CD14-positive monocyte (primary cell): Measurements from ENCODE around the gene TBL3. TPM values are rescaled to one million over a fixed set of nuclear protein-coding genes. Genes with fewer than 3 reads are reported as not detected.

ENCODE experiments used
- DNase-seq, 3 donors: peaks; one replicate each; pipeline ENCODE4 v3.0.0-alpha.2; 2011 to 2022
- H2AFZ ChIP-seq: 2 replicates; pipeline ENCODE4 v1.6.0; 2012; ENCODE audit warnings: mild to moderate bottlenecking, low read depth, low read length, inconsistent platforms; ENCODE audit not compliant: insufficient read depth, poor library complexity, severe bottlenecking
- H3K27ac ChIP-seq, 2 donors: 1 replicate in 1 of 2; 2 replicates in 1 of 2; pipeline ENCODE4 v1.5.1; 2012 to 2013; ENCODE audit warnings: low read length in 2 of 2, control low read depth in 1 of 2, inconsistent platforms in 1 of 2, low read depth in 1 of 2, mild to moderate bottlenecking in 1 of 2
- H3K27me3 ChIP-seq, 2 donors: one replicate each; pipeline versions ENCODE4 v1.6.0 to v1.6.1; 2011 to 2013; ENCODE audit warnings: low read length in 2 of 2; ENCODE audit not compliant: control insufficient read depth in 2 of 2, insufficient read depth in 2 of 2
- H3K36me3 ChIP-seq, 2 donors: replicated peaks in 1 of 2; 1 replicate in 1 of 2; 2 replicates in 1 of 2; pipeline versions ENCODE4 v1.5.1 to v1.6.1; 2012 to 2013; ENCODE audit warnings: low read length in 2 of 2, control low read depth in 1 of 2, inconsistent platforms in 1 of 2, mild to moderate bottlenecking in 1 of 2; ENCODE audit not compliant: insufficient read depth in 2 of 2, control insufficient read depth in 1 of 2
- H3K4me1 ChIP-seq, 2 donors: 1 replicate in 1 of 2; 2 replicates in 1 of 2; pipeline versions ENCODE4 v1.5.1 to v1.6.1; 2012 to 2013; ENCODE audit warnings: low read length in 2 of 2, control low read depth in 1 of 2, inconsistent platforms in 1 of 2, mild to moderate bottlenecking in 1 of 2, moderate library complexity in 1 of 2; ENCODE audit not compliant: insufficient read depth in 2 of 2, control insufficient read depth in 1 of 2
- H3K4me2 ChIP-seq: replicated peaks from 2 replicates; pipeline ENCODE3; 2012; ENCODE audit warnings: low read length, moderate library complexity, mild to moderate bottlenecking; ENCODE audit not compliant: poor library complexity, severe bottlenecking; ENCODE audit errors: extremely low read depth
- H3K4me3 ChIP-seq, 3 experiments: fragments of 200-600 bp in 1 of 3; sonication (generic) in 1 of 3; replicated peaks in 1 of 3; 1 replicate in 2 of 3; 2 replicates in 1 of 3; pipeline ENCODE4 v1.5.1; 2011 to 2013; ENCODE audit warnings: low read length in 3 of 3, mild to moderate bottlenecking in 3 of 3, control low read depth in 2 of 3, low read depth in 2 of 3, inconsistent platforms in 1 of 3, moderate library complexity in 1 of 3
- H3K79me2 ChIP-seq: 2 replicates; pipeline ENCODE4 v1.6.0; 2012; ENCODE audit warnings: mild to moderate bottlenecking, control low read depth, inconsistent platforms, low read length, moderate library complexity; ENCODE audit not compliant: insufficient read depth
- H3K9ac ChIP-seq: 2 replicates; pipeline ENCODE4 v1.6.0; 2017; ENCODE audit warnings: low read length, mild to moderate bottlenecking; ENCODE audit not compliant: insufficient read depth, poor library complexity, severe bottlenecking
- H3K9me3 ChIP-seq, 2 donors: replicated peaks in 1 of 2; 1 replicate in 1 of 2; 2 replicates in 1 of 2; pipeline versions ENCODE4 v1.5.1 to v1.6.1; 2012 to 2013; ENCODE audit warnings: low read length in 2 of 2, control low read depth in 1 of 2; ENCODE audit not compliant: control insufficient read depth in 1 of 2, insufficient read depth in 1 of 2
- H4K20me1 ChIP-seq: 2 replicates; pipeline ENCODE4 v1.6.0; 2012; ENCODE audit warnings: mild to moderate bottlenecking, low read length, control low read depth, moderate library complexity; ENCODE audit not compliant: insufficient read depth
- H3K27ac Mint-ChIP-seq, 7 donors: one replicate each; pipeline ENCODE4 v1.8.0; 2020; ENCODE audit warnings: mild to moderate bottlenecking in 7 of 7, mixed read lengths in 7 of 7, moderate library complexity in 6 of 7, inconsistent platforms in 2 of 7
- H3K27me3 Mint-ChIP-seq, 3 donors: one replicate each; pipeline ENCODE4 v1.8.0; 2021 to 2022; ENCODE audit warnings: low read depth in 3 of 3, mild to moderate bottlenecking in 3 of 3, mixed read lengths in 3 of 3, moderate library complexity in 3 of 3, inconsistent platforms in 1 of 3
- H3K36me3 Mint-ChIP-seq, 2 donors: one replicate each; pipeline ENCODE4 v1.8.0; 2020; ENCODE audit warnings: mixed read lengths in 2 of 2, inconsistent platforms in 1 of 2, mild to moderate bottlenecking in 1 of 2
- H3K4me1 Mint-ChIP-seq: one replicate; pipeline ENCODE4 v1.8.0; 2020; ENCODE audit warnings: mild to moderate bottlenecking, mixed read lengths
- H3K4me3 Mint-ChIP-seq, 2 donors: one replicate each; pipeline ENCODE4 v1.8.0; 2020; ENCODE audit warnings: mild to moderate bottlenecking in 2 of 2, mixed read lengths in 2 of 2, moderate library complexity in 1 of 2
- H3K9me3 Mint-ChIP-seq, 7 donors: one replicate each; pipeline ENCODE4 v1.8.0; 2020 to 2022; ENCODE audit warnings: mixed read lengths in 7 of 7, mild to moderate bottlenecking in 6 of 7, moderate library complexity in 6 of 7, inconsistent platforms in 2 of 7
- WGBS: methylation state at CpG from one replicate; pipeline ENCODE4 v1.1.5; 2013; ENCODE audit warnings: missing lambda C conversion rate; ENCODE audit not compliant: insufficient coverage; 5-methylcytosine and 5-hydroxymethylcytosine counted together
- intact Hi-C, 2 donors: fragments of 100-400 bp; cut with micrococcal nuclease; formaldehyde crosslinking; loops; one replicate each; pipeline versions ENCODE4 v1.15.0 to v1.15.1; 2023
- polyA plus RNA-seq, 3 donors: library from polyadenylated mRNA; depleted of rRNA in 1 of 3; unstranded in 2 of 3; stranded (reverse) in 1 of 3; fragments of 300-500 nt in 2 of 3; fragments of >200 nt in 1 of 3; fragmentation: Illumina TruSeq in 2 of 3; gene quantifications; 1 replicate in 2 of 3; 2 replicates in 1 of 3; pipeline ENCODE4 v1.2.3, GENCODE V29; 2012 to 2021
- TF ChIP-seq, protein P1 (sequence below): fragments of 200-600 bp; IDR thresholded peaks from one replicate; pipeline ENCODE4 v1.8.0; 2022; ENCODE audit warnings: antibody characterized with exemption, mild to moderate bottlenecking

The TBL3 gene
- polyA plus RNA-seq, 3 donors = 33.9 to 37.8 (median 36.0) TPM

DNA sequence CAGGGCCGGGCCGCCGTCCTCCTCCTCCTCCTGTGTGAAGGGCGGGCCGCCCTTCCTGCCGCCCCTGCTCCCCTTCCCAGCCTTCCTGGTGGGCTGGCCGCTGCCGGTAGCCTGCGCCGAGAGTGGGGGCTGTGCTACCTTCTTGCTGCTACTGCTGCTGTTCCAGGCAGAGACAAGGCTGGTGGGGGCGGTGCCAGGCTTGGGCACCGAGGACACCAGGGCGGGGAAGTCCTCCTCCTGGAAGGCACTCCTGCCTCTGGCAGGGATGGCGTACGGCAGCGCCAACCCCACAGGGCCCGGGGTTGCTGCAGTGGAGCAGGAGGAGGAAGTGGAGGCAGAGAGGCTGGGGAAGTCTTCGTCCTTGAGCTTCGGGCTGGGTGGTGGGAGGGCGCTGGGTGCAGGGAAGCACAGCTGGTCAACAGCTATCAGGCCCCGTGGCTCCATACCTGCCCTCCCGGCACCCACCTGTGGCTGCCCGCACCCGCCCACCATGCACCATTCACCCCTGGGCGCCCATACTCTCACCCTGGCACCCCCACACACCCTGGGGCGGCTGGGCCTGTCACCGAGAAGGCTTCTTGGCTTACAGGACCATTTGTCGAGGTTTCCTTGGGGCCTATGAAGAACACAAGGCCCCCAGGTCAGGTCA, 28.1 kb downstream of the TBL3 start:
- Histone ChIP-seq H3K9me3 (no peaks in the 10 kb centered on the region), H4K20me1 (peaks cover 30% of the 10 kb centered on the region), H3K36me3 (peaks cover 52 to 69% of the 10 kb centered on the region in 2 donors), H2AFZ (no peak overlapping the region), H3K9ac (no peak overlapping the region), H3K4me3 (no peak overlapping the region), H3K79me2 (peaks cover 16% of the 10 kb centered on the region), H3K27me3 (no peaks in the 10 kb centered on the region), H3K4me1 (peaks cover 6 to 13% of the 10 kb centered on the region in 2 donors), H3K27ac (no peak overlapping the region), H3K4me2 (no peak overlapping the region)
- H3K4me3 Mint-ChIP-seq = no peak overlapping the region
- TF ChIP-seq, protein P1, sequence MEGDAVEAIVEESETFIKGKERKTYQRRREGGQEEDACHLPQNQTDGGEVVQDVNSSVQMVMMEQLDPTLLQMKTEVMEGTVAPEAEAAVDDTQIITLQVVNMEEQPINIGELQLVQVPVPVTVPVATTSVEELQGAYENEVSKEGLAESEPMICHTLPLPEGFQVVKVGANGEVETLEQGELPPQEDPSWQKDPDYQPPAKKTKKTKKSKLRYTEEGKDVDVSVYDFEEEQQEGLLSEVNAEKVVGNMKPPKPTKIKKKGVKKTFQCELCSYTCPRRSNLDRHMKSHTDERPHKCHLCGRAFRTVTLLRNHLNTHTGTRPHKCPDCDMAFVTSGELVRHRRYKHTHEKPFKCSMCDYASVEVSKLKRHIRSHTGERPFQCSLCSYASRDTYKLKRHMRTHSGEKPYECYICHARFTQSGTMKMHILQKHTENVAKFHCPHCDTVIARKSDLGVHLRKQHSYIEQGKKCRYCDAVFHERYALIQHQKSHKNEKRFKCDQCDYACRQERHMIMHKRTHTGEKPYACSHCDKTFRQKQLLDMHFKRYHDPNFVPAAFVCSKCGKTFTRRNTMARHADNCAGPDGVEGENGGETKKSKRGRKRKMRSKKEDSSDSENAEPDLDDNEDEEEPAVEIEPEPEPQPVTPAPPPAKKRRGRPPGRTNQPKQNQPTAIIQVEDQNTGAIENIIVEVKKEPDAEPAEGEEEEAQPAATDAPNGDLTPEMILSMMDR = no peak
- no peaks in the 10 kb centered on the region for H3K27me3 Mint-ChIP-seq
- DNase-seq = no peak
- peaks cover 47 to 61% of the 10 kb centered on the region in 2 donors for H3K36me3 Mint-ChIP-seq
- peaks cover 7% of the 10 kb centered on the region for H3K4me1 Mint-ChIP-seq
- no peaks in the 10 kb centered on the region for H3K9me3 Mint-ChIP-seq
- WGBS = 94% methylated on average over 28 of the region's 28 CpGs
- intact Hi-C loops = loop anchor here (10.0 kb wide), 2 partner anchors 245 to 255 kb away; partner anchors contain the start of gene ECI1 (in 1 of the 2)
- H3K27ac Mint-ChIP-seq = no peak overlapping the region

DNA sequence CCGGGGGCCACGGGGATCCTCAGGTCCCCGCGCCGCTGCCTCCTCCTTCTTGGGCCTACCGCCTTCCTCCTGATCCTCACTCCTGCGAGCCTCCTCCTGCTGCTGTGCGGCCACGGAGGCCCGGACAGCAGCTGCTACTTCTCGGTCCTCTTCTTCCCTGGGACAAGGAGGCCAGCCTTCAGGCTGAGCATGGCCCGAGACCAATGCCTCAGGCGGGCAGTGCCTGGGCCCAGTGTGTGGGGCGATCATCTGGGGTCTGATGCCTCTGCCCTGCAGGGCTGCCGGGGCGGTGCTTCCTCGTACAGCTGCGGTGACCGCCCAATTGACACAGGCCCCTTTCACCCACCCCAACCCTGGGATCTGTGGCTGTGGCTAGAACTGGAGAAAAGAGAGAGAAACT, 29.2 kb downstream of the TBL3 start:
- DNase-seq = no peak
- over 99% methylated on average over 14 of the region's 19 CpGs for WGBS
- no peak overlapping the region for H3K4me3 ChIP-seq
- peaks cover 42 to 64% of the 10 kb centered on the region in 2 donors for H3K36me3 Mint-ChIP-seq
- H4K20me1 ChIP-seq = peaks cover 40% of the 10 kb centered on the region
- H3K27me3 Mint-ChIP-seq = peaks cover 0 to under 1% (median 0%) of the 10 kb centered on the region in 3 donors
- peaks cover 26% of the 10 kb centered on the region for H3K79me2 ChIP-seq
- peaks cover 17% of the 10 kb centered on the region for H3K4me1 Mint-ChIP-seq
- no peak overlapping the region for H3K9ac ChIP-seq
- no peak overlapping the region for H3K4me2 ChIP-seq
- peak overlapping the region in 2 of 7 donors; percentile 63 to 67 for H3K27ac Mint-ChIP-seq
- intact Hi-C loops = loop anchor here (10.0 kb wide), 2 partner anchors 244 to 254 kb away; partner anchors contain the start of gene ECI1 (in 1 of the 2)
- H3K9me3 ChIP-seq = no peaks in the 10 kb centered on the region
- H3K4me1 ChIP-seq = peaks cover 8 to 23% of the 10 kb centered on the region in 2 donors
- H3K9me3 Mint-ChIP-seq = peaks cover 0 to 2% (median 0%) of the 10 kb centered on the region in 7 donors
- no peak overlapping the region for H3K4me3 Mint-ChIP-seq
- H3K36me3 ChIP-seq = peaks cover 54 to 69% of the 10 kb centered on the region in 2 donors
- H3K27ac ChIP-seq = no peak overlapping the region
- TF ChIP-seq, protein P1 = no peak
- H2AFZ ChIP-seq = no peak overlapping the region
- H3K27me3 ChIP-seq = no peaks in the 10 kb centered on the region
